Daoy (cell line): ENCODE results near the gene MAP3K8. TPM values are rescaled to one million over a fixed set of nuclear protein-coding genes. Genes with fewer than 3 reads are reported as not detected.

ENCODE experiments used
- DNase-seq: peaks from one replicate; pipeline ENCODE4 v3.0.0-alpha.2; 2015; ENCODE audit warnings: low read depth
- total RNA-seq: library from RNA; depleted of rRNA; stranded (reverse); fragments of >200 nt; shearing (Covaris generic); gene quantifications from 2 replicates; pipeline ENCODE4 v1.2.3, GENCODE V29; 2014; rRNA removed

Gene MAP3K8
- total RNA-seq, result 2.9 and 3.6 TPM in 2 replicates

DNA sequence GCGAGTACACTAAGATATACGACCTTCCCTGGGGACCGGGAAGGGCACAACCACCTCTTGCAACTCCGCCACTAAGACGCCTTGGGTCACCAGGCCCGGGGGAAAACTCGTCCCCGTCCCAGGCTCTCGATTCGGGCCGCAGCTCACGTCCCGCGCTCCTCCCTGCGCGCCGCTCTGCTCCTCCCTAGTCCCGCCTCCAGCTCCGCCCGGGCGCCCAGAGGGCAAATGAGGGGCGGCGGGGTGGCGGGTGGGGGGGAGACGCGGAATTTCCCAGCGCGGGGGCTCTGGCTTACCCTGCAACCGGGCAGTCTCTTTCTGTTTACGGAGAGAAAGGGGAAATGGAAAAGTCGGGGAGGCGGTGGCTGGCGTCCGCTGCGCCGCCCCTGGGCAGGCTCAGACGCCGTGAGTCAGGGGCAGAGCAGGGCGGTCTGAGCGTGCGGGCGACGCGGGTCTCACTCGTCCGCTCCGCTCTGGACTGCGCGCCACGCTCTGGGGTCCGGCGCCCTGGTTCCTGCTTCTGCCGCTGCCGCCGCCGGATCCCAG lies at the start of gene MAP3K8:
Gene MAP3K8 (plus strand): TSS at position 455 of the 543 bp plus-strand sequence. CDS start 4,755 bp downstream, outside the sequence.
- DNase-seq, result peak; percentile 88

GRCh38 chr10:30384701-30385201 lies 49.2 kb upstream of the MAP3K8 start:
- peak; percentile 11 for DNase-seq

DNA sequence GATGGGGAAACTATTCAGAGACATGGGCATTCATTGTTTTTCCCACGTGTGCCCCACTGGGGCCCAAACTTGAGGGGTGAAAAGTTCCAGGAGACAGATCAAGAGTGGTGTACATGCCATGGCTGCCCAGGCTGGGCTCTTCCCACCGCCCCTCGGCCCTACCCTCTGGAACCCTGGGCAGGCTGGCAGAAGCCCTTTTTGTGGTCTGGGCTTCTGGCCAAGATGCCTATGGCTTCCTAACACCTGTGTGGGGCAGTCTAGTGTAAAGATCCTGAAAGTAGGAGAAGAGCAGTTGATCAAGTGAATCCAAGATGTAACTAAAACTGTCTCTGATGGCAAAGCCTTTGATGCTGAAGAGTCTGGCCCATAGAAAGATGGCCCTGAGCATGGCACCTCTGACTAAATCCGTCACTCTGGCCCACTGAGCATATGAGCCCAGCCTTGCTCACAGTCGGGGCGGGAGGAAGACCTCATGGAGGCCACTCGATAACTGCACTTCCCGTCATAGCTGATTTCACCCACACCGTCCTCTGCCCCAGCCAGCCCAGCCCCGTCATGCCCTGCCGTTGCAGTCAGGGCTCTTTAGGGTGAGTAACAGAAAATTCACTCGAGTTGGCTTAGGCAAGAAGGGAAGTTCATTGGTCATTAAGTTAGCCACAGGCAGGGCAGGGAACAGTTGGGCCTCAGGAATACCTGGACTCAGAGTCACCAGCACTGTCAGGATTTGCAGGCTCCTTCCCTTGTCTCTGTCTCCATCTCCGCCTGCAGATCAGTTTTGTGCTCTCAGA lies 47.0 kb upstream of the MAP3K8 start:
- peak; percentile 20 for DNase-seq

DNA sequence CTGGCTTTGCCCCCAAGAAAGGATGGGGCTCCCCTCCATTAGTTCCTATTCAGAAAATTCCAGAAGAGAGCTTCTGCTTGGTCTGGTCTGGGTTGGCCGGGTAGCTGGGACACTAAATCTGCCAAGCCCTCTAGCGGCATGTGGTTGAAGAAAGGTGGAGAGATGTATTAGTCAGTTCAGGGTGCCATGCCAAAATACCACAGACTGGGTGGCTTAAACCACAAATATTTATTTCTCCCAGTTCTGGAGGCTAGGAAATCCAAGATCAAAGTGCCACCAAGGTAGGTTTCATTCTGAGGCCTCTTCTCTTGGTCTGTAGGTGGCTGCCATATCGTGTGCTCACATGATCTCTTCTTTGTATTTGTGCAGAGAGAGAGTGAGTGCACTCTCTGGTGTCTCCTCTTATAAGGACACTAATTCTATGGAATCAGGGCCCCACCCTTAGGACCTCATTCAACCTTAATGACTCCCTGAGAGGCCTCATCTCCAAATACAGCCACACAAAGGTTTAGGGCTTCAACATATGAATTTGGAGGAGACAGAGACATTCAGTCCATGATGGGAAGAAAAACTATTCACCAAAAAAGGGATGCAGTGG lies 46.2 kb upstream of the MAP3K8 start:
- DNase-seq, result peak; percentile 53

GRCh38 chr10:30389543-30389942 lies 44.4 kb upstream of the MAP3K8 start:
- DNase-seq, result no peak

- DNase-seq, result no peak
These were observed 43.8 kb upstream of the MAP3K8 start for GRCh38 chr10:30390207-30390606.

GRCh38 chr10:30391266-30391665 lies 42.7 kb upstream of the MAP3K8 start:
- DNase-seq, result no peak

GRCh38 chr10:30392564-30392990 lies 41.4 kb upstream of the MAP3K8 start:
- DNase-seq, result peak; percentile 69

DNA sequence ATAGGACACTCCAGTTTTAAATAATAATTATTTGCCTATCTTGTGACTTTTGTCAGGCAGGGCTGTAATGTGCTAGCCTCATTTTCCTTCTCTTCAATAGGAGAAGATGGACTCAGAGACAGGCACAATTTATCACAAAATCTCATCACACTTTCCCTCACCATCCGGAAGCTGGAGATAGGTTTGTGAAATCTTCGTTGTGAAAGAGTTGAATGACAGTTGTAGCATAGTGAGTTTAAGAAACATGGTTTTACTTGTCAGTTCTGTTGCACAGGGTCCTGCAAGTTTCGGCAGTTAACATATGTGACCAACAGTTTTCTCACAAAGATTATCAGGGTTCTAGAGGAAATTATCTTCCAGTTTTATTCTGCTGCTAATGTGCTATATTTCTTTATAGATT lies 37.7 kb upstream of the MAP3K8 start:
- DNase-seq, result no peak

- no peak for DNase-seq
These were observed 37.3 kb upstream of the MAP3K8 start for GRCh38 chr10:30396698-30397097.

- DNase-seq, result no peak
These were observed 35.8 kb upstream of the MAP3K8 start for GRCh38 chr10:30398193-30398592.

GRCh38 chr10:30398788-30399187 lies 35.2 kb upstream of the MAP3K8 start:
- no peak for DNase-seq

DNA sequence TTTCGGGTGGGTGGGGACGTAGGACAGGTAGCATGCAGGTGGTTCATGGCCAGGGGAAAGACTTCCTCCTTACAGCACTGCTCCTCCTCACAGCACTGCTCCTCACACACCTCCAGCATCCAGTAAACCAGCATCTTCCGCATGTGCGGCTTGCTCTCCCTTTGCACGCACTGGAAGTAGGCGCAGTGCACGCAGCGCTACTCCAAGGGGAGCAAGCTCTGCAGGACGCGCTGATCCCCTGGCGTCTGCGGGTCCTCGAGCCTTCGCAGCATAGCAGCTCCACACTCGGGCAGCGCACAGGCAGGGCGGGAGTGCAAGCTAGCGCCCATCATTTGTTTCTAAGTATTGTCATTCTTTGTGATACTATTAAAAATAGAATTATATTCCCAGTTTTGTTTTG lies 30.5 kb upstream of the MAP3K8 start:
- no peak for DNase-seq

- DNase-seq, result no peak
These were observed 29.4 kb upstream of the MAP3K8 start for GRCh38 chr10:30404540-30404939.

- no peak for DNase-seq
These were observed 22.7 kb upstream of the MAP3K8 start for GRCh38 chr10:30411263-30411662.

DNA sequence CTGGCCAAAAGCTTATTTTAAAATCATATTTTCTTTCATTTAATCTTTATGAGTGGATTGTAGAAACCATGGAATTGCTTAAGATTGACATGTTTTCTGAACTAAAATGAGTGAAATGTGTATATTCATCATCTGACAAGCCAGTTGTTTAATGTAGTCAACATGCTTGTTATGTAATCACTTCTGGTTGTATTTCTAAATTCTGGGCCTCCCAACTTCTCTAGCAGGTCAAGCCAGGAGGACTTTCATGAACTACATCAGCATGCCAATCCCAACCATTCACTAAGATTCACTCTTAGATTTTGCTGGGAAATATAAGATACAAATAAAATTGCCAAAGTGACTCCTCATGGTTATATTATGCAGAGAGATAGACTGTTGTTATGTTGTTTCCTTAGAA lies 21.1 kb upstream of the MAP3K8 start:
- DNase-seq, result no peak

DNA sequence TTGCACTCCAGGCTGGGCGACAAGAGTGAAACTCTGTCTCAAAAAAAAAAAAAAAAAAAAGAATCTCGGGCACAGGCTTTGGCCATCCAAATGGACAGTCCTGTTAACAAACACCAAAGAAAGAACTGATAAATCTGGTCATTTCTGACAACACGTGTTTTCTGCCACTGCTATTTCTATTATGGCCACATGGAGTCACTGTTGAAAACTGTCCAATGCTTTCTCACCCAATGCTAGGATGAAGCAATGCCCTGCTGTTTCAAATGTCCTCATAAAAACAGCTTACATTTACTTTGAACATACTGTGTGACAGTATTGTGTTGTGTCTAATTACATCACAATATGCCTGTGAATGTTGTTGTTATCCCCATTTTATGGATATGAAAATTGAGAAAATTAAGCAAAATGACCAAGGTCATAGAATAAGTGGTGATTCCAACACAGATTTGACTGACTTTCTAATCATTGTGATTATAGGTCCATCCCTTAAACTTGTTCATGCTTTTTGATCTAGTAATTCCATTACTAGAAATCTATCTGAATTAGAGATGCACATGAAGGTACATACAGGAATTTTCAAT lies 19.9 kb upstream of the MAP3K8 start:
- peak; percentile 34 for DNase-seq

- DNase-seq, result no peak
These were observed 18.4 kb upstream of the MAP3K8 start for GRCh38 chr10:30415593-30415992.

DNA sequence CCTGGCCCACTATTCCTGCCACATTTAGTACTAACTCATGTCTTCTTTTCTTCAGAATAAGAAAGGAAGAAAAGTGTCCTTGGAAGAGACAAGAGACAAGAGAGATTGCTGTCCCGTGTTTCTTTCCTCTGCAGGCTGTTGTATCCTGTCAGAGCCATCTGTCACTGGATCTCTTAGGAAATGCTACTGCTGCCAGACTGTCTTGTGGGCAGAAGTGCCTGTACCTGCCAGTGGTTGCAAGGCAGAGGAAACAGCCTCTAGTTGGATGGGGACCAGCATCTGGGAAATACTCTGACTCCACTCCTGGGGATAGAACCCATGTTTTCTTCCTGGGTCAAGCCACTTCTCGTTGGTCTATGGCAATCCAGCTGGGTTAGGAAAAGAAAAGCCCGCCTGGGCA lies 16.7 kb upstream of the MAP3K8 start:
- DNase-seq, result no peak

GRCh38 chr10:30420266-30420665 lies 13.7 kb upstream of the MAP3K8 start:
- no peak for DNase-seq

GRCh38 chr10:30420766-30421165 lies 13.2 kb upstream of the MAP3K8 start:
- DNase-seq, result no peak

DNA sequence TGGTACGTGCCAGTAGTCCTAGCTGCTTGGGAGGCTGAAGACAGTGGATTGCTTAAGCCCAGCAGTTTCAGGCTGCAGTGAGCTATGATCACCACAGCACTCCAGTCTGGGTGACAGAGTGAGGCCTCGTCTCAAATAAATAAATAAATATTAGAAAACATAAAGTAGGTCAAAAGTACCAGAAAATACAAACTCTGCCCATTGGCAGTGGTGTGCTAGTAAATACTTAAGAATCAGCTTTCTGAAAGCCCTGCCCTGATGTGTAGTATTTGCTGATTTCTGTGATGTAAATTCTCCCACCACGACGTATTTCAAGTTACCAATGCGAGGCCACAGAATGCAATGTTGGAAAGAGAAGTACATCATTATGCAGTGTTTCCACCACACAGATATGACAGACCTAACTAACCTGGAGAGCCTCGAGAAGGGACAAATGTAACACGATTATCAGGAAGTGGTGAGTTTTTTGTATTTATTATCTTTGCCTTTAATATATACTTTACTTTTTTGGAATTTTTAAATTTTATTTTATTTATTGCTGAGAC lies 11.8 kb upstream of the MAP3K8 start:
- DNase-seq, result no peak
